Mesenchymal stem cell (in vitro differentiated cells and primary cell): ENCODE results near the gene DOCK6.

Source experiments
- DNase-seq: peaks from one replicate; pipeline ENCODE4 v3.0.0-alpha.2; 2013
- H2AFZ ChIP-seq: one replicate; pipeline ENCODE4 v1.6.1; 2013; ENCODE audit warnings: low read depth, mild to moderate bottlenecking, control low read depth, inconsistent platforms, low read length, moderate library complexity
- H2AK5ac ChIP-seq: 2 replicates; pipeline ENCODE4 v1.6.1; 2013; ENCODE audit warnings: low read length, moderate library complexity, mild to moderate bottlenecking, inconsistent platforms; ENCODE audit not compliant: severe bottlenecking
- H2BK120ac ChIP-seq: one replicate; pipeline ENCODE4 v1.6.1; 2013; ENCODE audit warnings: low read depth, mild to moderate bottlenecking, inconsistent platforms, low read length, moderate library complexity
- H2BK12ac ChIP-seq, 2 experiments: one replicate each; pipeline ENCODE4 v1.6.1; 2013; ENCODE audit warnings: inconsistent platforms in 2 of 2, low read length in 2 of 2, mild to moderate bottlenecking in 2 of 2, moderate library complexity in 2 of 2, control low read depth in 1 of 2
- H2BK15ac ChIP-seq: one replicate; pipeline ENCODE4 v1.6.1; 2013; ENCODE audit warnings: mild to moderate bottlenecking, low read depth, inconsistent platforms; ENCODE audit not compliant: poor library complexity, severe bottlenecking
- H2BK5ac ChIP-seq: 2 replicates; pipeline ENCODE4 v1.6.1; 2013; ENCODE audit warnings: low read depth, mild to moderate bottlenecking, low read length, control low read depth, inconsistent platforms; ENCODE audit not compliant: poor library complexity, severe bottlenecking
- H3K14ac ChIP-seq, 2 experiments: one replicate each; pipeline ENCODE4 v1.6.1; 2013; ENCODE audit warnings: inconsistent platforms in 2 of 2, low read length in 2 of 2, control low read depth in 1 of 2, mild to moderate bottlenecking in 1 of 2, moderate library complexity in 1 of 2
- H3K18ac ChIP-seq, 2 experiments: one replicate each; pipeline ENCODE4 v1.6.1; 2013; ENCODE audit warnings: inconsistent platforms in 2 of 2, low read length in 2 of 2, control low read depth in 1 of 2, low read depth in 1 of 2, mild to moderate bottlenecking in 1 of 2
- H3K23ac ChIP-seq, 2 experiments: one replicate each; pipeline ENCODE4 v1.6.1; 2013; ENCODE audit warnings: inconsistent platforms in 2 of 2, low read length in 2 of 2, mild to moderate bottlenecking in 2 of 2, moderate library complexity in 2 of 2, control low read depth in 1 of 2
- H3K27ac ChIP-seq: 2 replicates; pipeline ENCODE4 v1.5.1; 2013; ENCODE audit warnings: mild to moderate bottlenecking, moderate library complexity, low read length, control low read depth, inconsistent platforms; ENCODE audit not compliant: poor library complexity, severe bottlenecking
- H3K27me3 ChIP-seq, 2 experiments: 2 replicates each; pipeline versions ENCODE4 v1.6.1 to v1.7.0; 2013; ENCODE audit warnings: low read length in 2 of 2, mild to moderate bottlenecking in 2 of 2, moderate library complexity in 2 of 2, control low read depth in 1 of 2, inconsistent platforms in 1 of 2; ENCODE audit not compliant: control insufficient read depth in 1 of 2, insufficient read depth in 1 of 2
- H3K36me3 ChIP-seq, 2 experiments: 2 replicates each; pipeline versions ENCODE4 v1.6.1 to v1.7.0; 2013; ENCODE audit warnings: low read length in 2 of 2, control low read depth in 1 of 2, inconsistent platforms in 1 of 2, low read depth in 1 of 2, mild to moderate bottlenecking in 1 of 2; ENCODE audit not compliant: insufficient read depth in 2 of 2, control insufficient read depth in 1 of 2
- H3K4ac ChIP-seq, 2 experiments: one replicate each; pipeline ENCODE4 v1.6.1; 2013; ENCODE audit warnings: inconsistent platforms in 2 of 2, low read length in 2 of 2, mild to moderate bottlenecking in 2 of 2, moderate library complexity in 2 of 2, control low read depth in 1 of 2, low read depth in 1 of 2
- H3K4me1 ChIP-seq: 2 replicates; pipeline ENCODE4 v1.6.1; 2013; ENCODE audit warnings: low read depth, low read length, control low read depth; ENCODE audit not compliant: control insufficient read depth, insufficient read depth
- H3K4me2 ChIP-seq: 2 replicates; pipeline ENCODE4 v1.6.1; 2013; ENCODE audit warnings: low read length, mild to moderate bottlenecking, inconsistent platforms; ENCODE audit not compliant: poor library complexity, severe bottlenecking
- H3K4me3 ChIP-seq, 2 experiments: 2 replicates each; pipeline versions ENCODE4 v1.5.1 to v1.7.0; 2013; ENCODE audit warnings: low read length in 2 of 2, mild to moderate bottlenecking in 2 of 2, control low read depth in 1 of 2, low read depth in 1 of 2; ENCODE audit not compliant: insufficient read depth in 1 of 2
- H3K79me1 ChIP-seq: replicated peaks from 2 replicates; pipeline ENCODE4 v1.6.1; 2013; ENCODE audit warnings: mild to moderate bottlenecking, control low read depth, low read length, inconsistent platforms; ENCODE audit not compliant: poor library complexity, severe bottlenecking
- H3K9ac ChIP-seq: 2 replicates; pipeline ENCODE4 v1.7.0; 2013; ENCODE audit warnings: mild to moderate bottlenecking, low read length, moderate library complexity
- H3K9me3 ChIP-seq: 2 replicates; pipeline ENCODE4 v1.7.0; 2013; ENCODE audit warnings: mild to moderate bottlenecking, low read length; ENCODE audit not compliant: control insufficient read depth
- H4K8ac ChIP-seq: one replicate; pipeline ENCODE4 v1.6.1; 2013; ENCODE audit warnings: inconsistent platforms, mild to moderate bottlenecking, low read length, moderate library complexity
- H4K91ac ChIP-seq: one replicate; pipeline ENCODE4 v1.6.1; 2013; ENCODE audit warnings: mild to moderate bottlenecking, low read length, inconsistent platforms
- WGBS: methylation state at CpG from one replicate; pipeline ENCODE4 v1.1.7; 2013; ENCODE audit warnings: mixed read lengths; 5-methylcytosine and 5-hydroxymethylcytosine counted together

Gene DOCK6

GRCh38 chr19:11254666-11255065 is 7.7 kb downstream of the DOCK6 start:
- no peak overlapping the region for H3K23ac ChIP-seq
- no peak overlapping the region for H2BK120ac ChIP-seq
- H3K27ac ChIP-seq, result no peak overlapping the region
- no peak overlapping the region for H3K4me3 ChIP-seq
- H3K9ac ChIP-seq, result no peak overlapping the region
- peak overlapping the region; percentile 58 for H4K91ac ChIP-seq
- H3K36me3 ChIP-seq, result peaks cover 20 to 30% of the 10 kb centered on the region in 2 experiments
- H3K4me1 ChIP-seq, result peaks cover 4% of the 10 kb centered on the region
- no peak overlapping the region for H2BK5ac ChIP-seq
- no peak overlapping the region for H3K4ac ChIP-seq
- DNase-seq, result no peak
- H2BK12ac ChIP-seq, result no peak overlapping the region
- H3K18ac ChIP-seq, result no peak overlapping the region
- H3K27me3 ChIP-seq, result no peaks in the 10 kb centered on the region
- no peak overlapping the region for H4K8ac ChIP-seq
- no peak overlapping the region for H2AFZ ChIP-seq
- no peak overlapping the region for H2AK5ac ChIP-seq
- peaks cover 8% of the 10 kb centered on the region for H3K79me1 ChIP-seq
- H3K4me2 ChIP-seq, result no peak overlapping the region
- no peaks in the 10 kb centered on the region for H3K9me3 ChIP-seq
- H3K14ac ChIP-seq, result no peak overlapping the region
- no peak overlapping the region for H2BK15ac ChIP-seq
- 93% methylated on average over 5 of the region's 5 CpGs for WGBS

GRCh38 chr19:11252665-11253355 is 9.5 kb downstream of the DOCK6 start:
- Histone ChIP-seq H2AK5ac (no peak overlapping the region), H3K4me2 (no peak overlapping the region), H3K4me3 (no peak overlapping the region), H4K8ac (no peak overlapping the region), H3K79me1 (peaks cover 6% of the 10 kb centered on the region), H3K18ac (no peak overlapping the region), H3K27me3 (no peaks in the 10 kb centered on the region), H3K36me3 (peaks cover 29 to 38% of the 10 kb centered on the region in 2 experiments), H3K27ac (no peak overlapping the region), H3K9me3 (no peaks in the 10 kb centered on the region), H2AFZ (no peak overlapping the region), H4K91ac (no peak overlapping the region), H2BK15ac (peak overlapping the region; percentile 19), H2BK12ac (no peak overlapping the region), H2BK5ac (no peak overlapping the region), H3K4ac (no peak overlapping the region), H3K4me1 (peaks cover 4% of the 10 kb centered on the region), H3K14ac (no peak overlapping the region), H3K9ac (no peak overlapping the region), H2BK120ac (no peak overlapping the region), H3K23ac (no peak overlapping the region)
- WGBS, result 88% methylated on average over 13 of the region's 19 CpGs
- no peak for DNase-seq

GRCh38 chr19:11251650-11252314 is 10.5 kb downstream of the DOCK6 start:
- WGBS, result 81% methylated on average over 10 of the region's 11 CpGs
- peaks cover 4% of the 10 kb centered on the region for H3K4me1 ChIP-seq
- H2AFZ ChIP-seq, result no peak overlapping the region
- no peak overlapping the region for H2BK120ac ChIP-seq
- H3K36me3 ChIP-seq, result peaks cover 35 to 48% of the 10 kb centered on the region in 2 experiments
- H3K23ac ChIP-seq, result no peak overlapping the region
- no peak overlapping the region for H3K27ac ChIP-seq
- no peak overlapping the region for H4K91ac ChIP-seq
- H3K18ac ChIP-seq, result no peak overlapping the region
- no peak overlapping the region for H2AK5ac ChIP-seq
- no peak overlapping the region for H2BK5ac ChIP-seq
- H3K14ac ChIP-seq, result no peak overlapping the region
- H4K8ac ChIP-seq, result no peak overlapping the region
- H3K9me3 ChIP-seq, result no peaks in the 10 kb centered on the region
- H2BK15ac ChIP-seq, result no peak overlapping the region
- H3K27me3 ChIP-seq, result no peaks in the 10 kb centered on the region
- no peak overlapping the region for H3K4ac ChIP-seq
- no peak overlapping the region for H3K4me2 ChIP-seq
- no peak overlapping the region for H3K4me3 ChIP-seq
- peaks cover 6% of the 10 kb centered on the region for H3K79me1 ChIP-seq
- H2BK12ac ChIP-seq, result no peak overlapping the region
- DNase-seq, result no peak
- H3K9ac ChIP-seq, result no peak overlapping the region

- H3K4me1 ChIP-seq, result peaks cover 2% of the 10 kb centered on the region
- peaks cover 6% of the 10 kb centered on the region for H3K79me1 ChIP-seq
- no peak for DNase-seq
- no peak overlapping the region for H3K9ac ChIP-seq
- no peak overlapping the region for H3K23ac ChIP-seq
- no peak overlapping the region for H2BK12ac ChIP-seq
- no peak overlapping the region for H3K27ac ChIP-seq
- H3K18ac ChIP-seq, result no peak overlapping the region
- no peak overlapping the region for H2BK15ac ChIP-seq
- H3K36me3 ChIP-seq, result peaks cover 41 to 54% of the 10 kb centered on the region in 2 experiments
- H2BK120ac ChIP-seq, result no peak overlapping the region
- H3K4ac ChIP-seq, result no peak overlapping the region
- H3K4me2 ChIP-seq, result no peak overlapping the region
- H2BK5ac ChIP-seq, result no peak overlapping the region
- H4K8ac ChIP-seq, result no peak overlapping the region
- no peak overlapping the region for H2AK5ac ChIP-seq
- no peak overlapping the region for H2AFZ ChIP-seq
- no peak overlapping the region for H3K14ac ChIP-seq
- H3K4me3 ChIP-seq, result no peak overlapping the region
- WGBS, result 98% methylated on average over 4 of the region's 4 CpGs
- H4K91ac ChIP-seq, result no peak overlapping the region
- no peaks in the 10 kb centered on the region for H3K9me3 ChIP-seq
- no peaks in the 10 kb centered on the region for H3K27me3 ChIP-seq
Measured at GRCh38 chr19:11251217-11251616, 11.1 kb downstream of the DOCK6 start.
